ENCODE results near the gene CLEC16A. TPM values are rescaled to one million over a fixed set of nuclear protein-coding genes. Genes with fewer than 3 reads are reported as not detected.
A peak's percentile ranks its signal among the peaks of the same experiment; 100 is the strongest.

Gene CLEC16A
- total and polyA plus RNA-seq, 8 donors = 8.1 to 17.2 (median 10.7) TPM

- Histone ChIP-seq H3K9me3 (no peaks in the 10 kb centered on the region), H3K4me1 (no peaks in the 10 kb centered on the region), H3K27me3 (no peaks in the 10 kb centered on the region), H3K4me3 (no peak overlapping the region), H3K36me3 (peaks cover 0 to 14% (median 0%) of the 10 kb centered on the region in 3 donors), H3K27ac (no peak overlapping the region)
- TF ChIP-seq, protein P1, sequence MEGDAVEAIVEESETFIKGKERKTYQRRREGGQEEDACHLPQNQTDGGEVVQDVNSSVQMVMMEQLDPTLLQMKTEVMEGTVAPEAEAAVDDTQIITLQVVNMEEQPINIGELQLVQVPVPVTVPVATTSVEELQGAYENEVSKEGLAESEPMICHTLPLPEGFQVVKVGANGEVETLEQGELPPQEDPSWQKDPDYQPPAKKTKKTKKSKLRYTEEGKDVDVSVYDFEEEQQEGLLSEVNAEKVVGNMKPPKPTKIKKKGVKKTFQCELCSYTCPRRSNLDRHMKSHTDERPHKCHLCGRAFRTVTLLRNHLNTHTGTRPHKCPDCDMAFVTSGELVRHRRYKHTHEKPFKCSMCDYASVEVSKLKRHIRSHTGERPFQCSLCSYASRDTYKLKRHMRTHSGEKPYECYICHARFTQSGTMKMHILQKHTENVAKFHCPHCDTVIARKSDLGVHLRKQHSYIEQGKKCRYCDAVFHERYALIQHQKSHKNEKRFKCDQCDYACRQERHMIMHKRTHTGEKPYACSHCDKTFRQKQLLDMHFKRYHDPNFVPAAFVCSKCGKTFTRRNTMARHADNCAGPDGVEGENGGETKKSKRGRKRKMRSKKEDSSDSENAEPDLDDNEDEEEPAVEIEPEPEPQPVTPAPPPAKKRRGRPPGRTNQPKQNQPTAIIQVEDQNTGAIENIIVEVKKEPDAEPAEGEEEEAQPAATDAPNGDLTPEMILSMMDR (IDR thresholded peaks at IDR 0.05) = no peak
- FAIRE-seq (no peak), DNase-seq (no peak), ATAC-seq (no peak)
- intact Hi-C loops (cut with DNase I) = no loop called here
- WGBS, 2 donors = 74 to 99% methylated on average over 3 of the region's 3 CpGs
Observed at GRCh38 chr16:11064202-11064540, 119.8 kb downstream of the CLEC16A start.

- H3K9me3 ChIP-seq = no peaks in the 10 kb centered on the region
- TF ChIP-seq, protein P1 (IDR thresholded peaks at IDR 0.05) = no peak
- no peak for DNase-seq
- 74% methylated on average over 3 of the region's 3 CpGs for WGBS, 2 donors
- H3K36me3 ChIP-seq = peaks cover 0 to 14% (median 0%) of the 10 kb centered on the region in 3 donors
- H3K27me3 ChIP-seq = no peaks in the 10 kb centered on the region
- intact Hi-C loops (cut with DNase I) = no loop called here
- no peak overlapping the region for H3K4me3 ChIP-seq
- H3K4me1 ChIP-seq = no peaks in the 10 kb centered on the region
- ATAC-seq = no peak
- FAIRE-seq = no peak
- no peak overlapping the region for H3K27ac ChIP-seq
Observed at GRCh38 chr16:11064851-11065250, 120.5 kb downstream of the CLEC16A start.

- intact Hi-C loops (cut with DNase I) = no loop called here
- no peak overlapping the region for H3K27ac ChIP-seq
- no peaks in the 10 kb centered on the region for H3K4me1 ChIP-seq
- H3K36me3 ChIP-seq = peaks cover 0 to 6% (median 0%) of the 10 kb centered on the region in 3 donors
- no peak for FAIRE-seq
- H3K9me3 ChIP-seq = no peaks in the 10 kb centered on the region
- DNase-seq = no peak
- no peak overlapping the region for H3K4me3 ChIP-seq
- TF ChIP-seq, protein P1 (IDR thresholded peaks at IDR 0.05) = no peak
- WGBS, 2 donors = 87 to 92% methylated on average over 14 of the region's 14 CpGs
- no peaks in the 10 kb centered on the region for H3K27me3 ChIP-seq
- ATAC-seq = no peak
Observed at GRCh38 chr16:11066261-11066870, 122.0 kb downstream of the CLEC16A start.

DNA sequence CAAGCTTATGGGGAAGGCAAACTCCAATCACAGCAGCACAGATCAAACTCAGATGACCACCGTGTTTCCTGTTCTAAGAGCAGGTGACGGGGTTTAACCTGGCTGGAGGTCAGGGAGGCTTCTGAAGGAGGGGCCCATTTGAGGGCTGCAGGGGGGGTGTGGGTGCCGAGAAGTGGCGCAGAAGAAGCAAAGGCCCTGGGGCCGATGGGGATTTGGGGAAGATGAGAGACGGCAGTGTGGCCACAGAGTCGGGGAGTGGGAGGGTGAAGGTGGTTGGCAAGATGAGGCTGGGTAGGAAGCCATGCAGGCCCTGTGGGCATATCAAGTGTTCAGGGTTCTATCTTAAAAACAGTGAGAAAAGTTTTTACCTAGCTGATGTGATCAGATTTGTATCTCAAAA is 122.9 kb downstream of the CLEC16A start:
- H3K4me1 ChIP-seq = no peaks in the 10 kb centered on the region
- H3K9me3 ChIP-seq = no peaks in the 10 kb centered on the region
- no peak overlapping the region for H3K4me3 ChIP-seq
- H3K27me3 ChIP-seq = no peaks in the 10 kb centered on the region
- H3K27ac ChIP-seq = peak overlapping the region in 2 of 4 donors; percentile 2 to 21
- FAIRE-seq (no peak), DNase-seq (no peak), ATAC-seq (no peak)
- intact Hi-C loops (cut with DNase I) = no loop called here
- 91 to 96% methylated on average over 7 of the region's 7 CpGs for WGBS, 2 donors
- no peaks in the 10 kb centered on the region for H3K36me3 ChIP-seq
- TF ChIP-seq, protein P1 (IDR thresholded peaks at IDR 0.05) = no peak

DNA sequence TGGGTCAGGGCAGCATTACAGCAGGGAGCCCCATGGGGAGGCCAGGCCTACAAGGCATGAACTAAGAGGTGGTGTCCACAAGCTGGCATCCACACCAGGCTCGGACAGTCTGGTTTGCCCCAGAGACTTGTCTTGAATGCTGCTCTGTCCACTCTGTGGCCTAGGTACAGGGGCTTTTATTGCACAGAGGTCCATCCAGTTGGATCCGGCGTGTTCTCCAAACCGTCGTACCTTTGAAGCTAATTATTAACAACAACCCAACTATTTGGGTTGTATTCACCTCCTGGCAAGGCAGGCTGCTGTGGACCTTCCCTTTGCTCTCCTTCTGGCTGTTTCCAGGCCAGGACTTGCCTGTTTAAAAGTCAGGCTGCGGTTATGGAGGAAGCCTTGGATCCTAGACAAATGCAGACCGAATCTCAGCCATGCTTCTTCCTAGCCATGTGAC is 123.4 kb downstream of the CLEC16A start:
- peak overlapping the region in 2 of 4 donors; percentile 2 to 21 for H3K27ac ChIP-seq
- ATAC-seq = peak in 3 of 4 donors; percentile 50 to 72 (median 62)
- WGBS, 2 donors = 54 to 63% methylated on average over 7 of the region's 7 CpGs
- intact Hi-C loops (cut with DNase I) = no loop called here
- TF ChIP-seq, protein P1 (IDR thresholded peaks at IDR 0.05) = no peak
- H3K9me3 ChIP-seq = no peaks in the 10 kb centered on the region
- FAIRE-seq = no peak
- no peak overlapping the region for H3K4me3 ChIP-seq
- H3K36me3 ChIP-seq = no peaks in the 10 kb centered on the region
- no peaks in the 10 kb centered on the region for H3K4me1 ChIP-seq
- DNase-seq = no peak
- H3K27me3 ChIP-seq = no peaks in the 10 kb centered on the region
